Chondrocyte (in vitro differentiated cells): Measurements from ENCODE around the gene MYH11. TPM values are rescaled to one million over a fixed set of nuclear protein-coding genes. Genes with fewer than 3 reads are reported as not detected.

Source experiments
- DNase-seq: peaks from one replicate; pipeline ENCODE4 v3.0.0; 2021; ENCODE audit warnings: mixed read lengths, low spot score
- H3K27ac Mint-ChIP-seq: one replicate; pipeline ENCODE4 v1.8.0; 2021; ENCODE audit warnings: mild to moderate bottlenecking, moderate library complexity, mixed read lengths; ENCODE audit not compliant: unreplicated experiment
- H3K27me3 Mint-ChIP-seq: 2 replicates; pipeline ENCODE4 v1.8.0; 2021; ENCODE audit warnings: low read depth, mixed read lengths
- H3K36me3 Mint-ChIP-seq: 2 replicates; pipeline ENCODE4 v1.8.0; 2021; ENCODE audit warnings: low read depth, mixed read lengths
- H3K4me1 Mint-ChIP-seq: 2 replicates; pipeline ENCODE4 v1.8.0; 2021; ENCODE audit warnings: low read depth, mild to moderate bottlenecking, mixed read lengths
- H3K4me3 Mint-ChIP-seq: one replicate; pipeline ENCODE4 v1.8.0; 2021; ENCODE audit warnings: mild to moderate bottlenecking, moderate library complexity, mixed read lengths; ENCODE audit not compliant: unreplicated experiment
- H3K9me3 Mint-ChIP-seq: 2 replicates; pipeline ENCODE4 v1.8.0; 2021; ENCODE audit warnings: low read depth, mixed read lengths
- total RNA-seq: library from RNA; stranded (reverse); gene quantifications from 3 replicates; pipeline ENCODE4 v1.2.1, GENCODE V29; 2021
- TF ChIP-seq, protein P1 (sequence below): fragments of 200-600 bp; sonication (generic); IDR thresholded peaks from 2 replicates; pipeline ENCODE4 v1.5.0; 2021; ENCODE audit warnings: antibody characterized with exemption, mild to moderate bottlenecking, moderate library complexity

Gene MYH11
- total RNA-seq, 1 donor from 2014 or later: 58.3 TPM

GRCh38 chr16:15721018-15721417, 135.8 kb downstream of the MYH11 start:
- H3K4me3 Mint-ChIP-seq: no peak overlapping the region
- no peaks in the 10 kb centered on the region for H3K9me3 Mint-ChIP-seq
- no peaks in the 10 kb centered on the region for H3K27me3 Mint-ChIP-seq
- no peaks in the 10 kb centered on the region for H3K4me1 Mint-ChIP-seq
- no peak for DNase-seq
- no peak overlapping the region for H3K27ac Mint-ChIP-seq
- TF ChIP-seq, protein P1, sequence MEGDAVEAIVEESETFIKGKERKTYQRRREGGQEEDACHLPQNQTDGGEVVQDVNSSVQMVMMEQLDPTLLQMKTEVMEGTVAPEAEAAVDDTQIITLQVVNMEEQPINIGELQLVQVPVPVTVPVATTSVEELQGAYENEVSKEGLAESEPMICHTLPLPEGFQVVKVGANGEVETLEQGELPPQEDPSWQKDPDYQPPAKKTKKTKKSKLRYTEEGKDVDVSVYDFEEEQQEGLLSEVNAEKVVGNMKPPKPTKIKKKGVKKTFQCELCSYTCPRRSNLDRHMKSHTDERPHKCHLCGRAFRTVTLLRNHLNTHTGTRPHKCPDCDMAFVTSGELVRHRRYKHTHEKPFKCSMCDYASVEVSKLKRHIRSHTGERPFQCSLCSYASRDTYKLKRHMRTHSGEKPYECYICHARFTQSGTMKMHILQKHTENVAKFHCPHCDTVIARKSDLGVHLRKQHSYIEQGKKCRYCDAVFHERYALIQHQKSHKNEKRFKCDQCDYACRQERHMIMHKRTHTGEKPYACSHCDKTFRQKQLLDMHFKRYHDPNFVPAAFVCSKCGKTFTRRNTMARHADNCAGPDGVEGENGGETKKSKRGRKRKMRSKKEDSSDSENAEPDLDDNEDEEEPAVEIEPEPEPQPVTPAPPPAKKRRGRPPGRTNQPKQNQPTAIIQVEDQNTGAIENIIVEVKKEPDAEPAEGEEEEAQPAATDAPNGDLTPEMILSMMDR: no peak
- H3K36me3 Mint-ChIP-seq: peaks cover 27% of the 10 kb centered on the region

DNA sequence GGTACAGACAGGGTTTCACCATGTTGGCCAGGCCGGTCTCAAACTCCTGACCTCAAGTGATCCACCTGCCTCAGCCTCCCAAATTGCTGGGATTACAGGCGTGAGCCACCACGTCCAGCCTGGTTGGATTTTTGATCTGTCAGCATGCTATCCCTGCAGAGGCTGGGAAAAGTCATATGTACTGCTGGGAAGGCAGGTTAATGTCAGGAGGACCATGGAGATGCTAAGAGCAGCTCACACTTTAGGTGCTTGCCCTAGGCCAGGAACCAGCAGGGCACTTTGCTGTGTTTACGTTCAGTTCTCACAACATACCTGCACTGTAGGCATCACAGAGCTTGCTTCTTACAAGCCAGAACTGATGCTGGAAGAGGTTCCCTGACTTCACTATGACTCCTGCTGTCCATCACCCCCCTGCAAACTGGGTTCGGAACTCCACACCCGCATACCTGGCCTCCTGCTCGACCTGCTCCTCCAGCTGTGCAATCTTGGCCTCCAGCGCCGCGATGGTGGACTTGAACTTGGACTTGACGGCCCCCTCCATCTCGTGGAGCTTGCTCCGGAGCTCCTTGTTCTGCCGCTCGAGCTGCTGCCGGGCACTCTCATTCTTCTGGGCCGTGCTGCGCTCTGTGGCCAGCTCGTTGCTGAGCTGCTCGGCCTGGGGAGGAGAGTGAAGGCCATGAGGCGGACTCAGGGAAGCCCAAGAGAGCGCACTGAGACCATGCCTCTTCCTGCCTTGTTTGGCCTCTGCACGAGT, 140.0 kb downstream of the MYH11 start:
- TF ChIP-seq, protein P1: no peak
- Mint-ChIP-seq H3K36me3 (peaks cover 17% of the 10 kb centered on the region), H3K27me3 (no peaks in the 10 kb centered on the region), H3K4me1 (no peaks in the 10 kb centered on the region), H3K4me3 (no peak overlapping the region), H3K9me3 (no peaks in the 10 kb centered on the region), H3K27ac (no peak overlapping the region)
- no peak for DNase-seq

DNA sequence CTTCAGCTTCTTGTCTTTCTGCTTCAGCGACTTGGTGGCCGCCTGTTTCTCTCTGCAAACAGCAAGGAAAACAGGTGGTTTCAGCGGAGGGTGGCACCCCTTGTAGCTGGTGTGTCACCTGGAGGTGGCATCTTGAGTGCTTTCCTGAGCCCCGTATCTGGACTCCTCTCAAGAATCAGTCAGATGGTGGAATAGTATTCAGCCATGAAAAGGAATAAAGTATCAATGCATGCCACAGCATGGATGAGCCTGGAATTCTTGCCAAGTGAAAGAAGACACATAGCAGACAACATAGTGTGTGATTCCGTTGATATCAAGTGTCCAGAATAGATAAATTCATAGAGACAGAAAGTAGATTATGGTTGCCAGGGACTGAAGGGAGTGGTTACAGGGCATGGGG, 141.6 kb downstream of the MYH11 start:
- Mint-ChIP-seq H3K4me3 (no peak overlapping the region), H3K4me1 (no peaks in the 10 kb centered on the region), H3K9me3 (no peaks in the 10 kb centered on the region), H3K27me3 (no peaks in the 10 kb centered on the region), H3K27ac (no peak overlapping the region), H3K36me3 (peaks cover 14% of the 10 kb centered on the region)
- DNase-seq: no peak
- TF ChIP-seq, protein P1: no peak

- H3K4me3 Mint-ChIP-seq: no peak overlapping the region
- peaks cover 12% of the 10 kb centered on the region for H3K36me3 Mint-ChIP-seq
- H3K27ac Mint-ChIP-seq: no peak overlapping the region
These were observed 142.2 kb downstream of the MYH11 start for GRCh38 chr16:15714393-15715172.

DNA sequence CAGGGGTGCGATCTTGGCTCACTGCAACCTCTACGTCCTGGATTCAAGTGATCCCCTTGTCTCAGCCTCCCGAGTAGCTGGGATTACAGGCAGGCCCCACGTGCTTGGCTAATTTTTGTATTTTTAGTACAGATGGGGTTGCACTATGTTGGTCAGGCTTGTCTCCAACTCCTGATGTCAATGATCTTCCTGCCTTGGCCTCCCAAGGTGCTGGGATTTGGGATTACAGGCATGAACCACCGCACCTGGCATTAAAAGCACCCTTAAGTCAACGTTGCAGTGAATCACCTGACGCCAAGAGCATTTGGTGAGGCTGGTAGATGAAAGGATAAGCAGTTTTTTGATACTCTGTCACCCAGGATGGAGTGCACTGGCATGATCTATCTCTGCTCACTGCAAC, 147.8 kb downstream of the MYH11 start:
- no peak for DNase-seq
- Mint-ChIP-seq H3K27me3 (no peaks in the 10 kb centered on the region), H3K4me1 (peaks cover 5% of the 10 kb centered on the region), H3K4me3 (no peak overlapping the region), H3K27ac (no peak overlapping the region), H3K36me3 (peaks cover 7% of the 10 kb centered on the region), H3K9me3 (no peaks in the 10 kb centered on the region)
- TF ChIP-seq, protein P1: no peak

More at GRCh38 chr16:15714393-15715172, 142.2 kb downstream of the MYH11 start:
- Mint-ChIP-seq H3K4me1 (no peaks in the 10 kb centered on the region), H3K27me3 (no peaks in the 10 kb centered on the region), H3K9me3 (no peaks in the 10 kb centered on the region)
- DNase-seq: no peak
- TF ChIP-seq, protein P1: no peak
